HepG2 (cell line): ENCODE results near the gene TMEM217. TPM values are rescaled to one million over a fixed set of nuclear protein-coding genes. Genes with fewer than 3 reads are reported as not detected.
"Not testable (repeated sequence)": the region's sequence is repeated elsewhere in the genome, so short reads cannot be mapped to it uniquely, and the experiment has no call there.

ENCODE experiments used
- ATAC-seq: fragments of 200-7000 bp; cut with Tn5 transposase; 3 replicates; pipeline ENCODE4 v1.9.1; 2020; ENCODE audit warnings: mild to moderate bottlenecking, moderate library complexity
- BruUV-seq: library from RNA; stranded (reverse); fragments of 400-500 nt; replicated peaks from 2 replicates; lab custom pipeline; 2021; lab: Mats Ljungman, UMichigan
- CTCF ChIA-PET: fragments of 300-600 bp; formaldehyde crosslinking; extraction: SDS; loops from one replicate; lab custom pipeline; 2021; ENCODE audit warnings: low total read pairs, inconsistent platforms, low intra/inter-chr PET ratio; lab: Yijun Ruan, JAX
- POLR2A ChIA-PET: fragments of 350-600 bp; sonication (Branson Sonifier 250); formaldehyde crosslinking; loops from one replicate; lab custom pipeline; 2020; ENCODE audit warnings: antibody characterized with exemption, inconsistent platforms; lab: Yijun Ruan, JAX
- DNase-seq: peaks from one replicate; pipeline ENCODE4 v3.0.0-alpha.2; 2015; ENCODE audit warnings: low spot score
- FAIRE-seq: peaks from 3 replicates; lab custom pipeline; 2011; peaks lifted over from hg19 to GRCh38; lab: Jason Lieb, UNC
- H2AFZ ChIP-seq: one replicate; pipeline ENCODE4 v1.6.1; 2011; ENCODE audit warnings: low read length, inconsistent platforms
- H3K27ac ChIP-seq: fragments of 300-600 bp; 3 replicates; pipeline ENCODE4 v1.8.0; 2011; ENCODE audit warnings: mixed run types, mild to moderate bottlenecking, mixed read lengths, low read length, inconsistent platforms; ENCODE audit not compliant: insufficient read depth; ENCODE audit errors: extremely low read length
- H3K27me3 ChIP-seq, 2 experiments: fragments of 200-600 bp in 1 of 2; 2 replicates in 1 of 2; 3 replicates in 1 of 2; pipeline versions ENCODE4 v1.6.0 to v1.8.0; 2011; ENCODE audit warnings: low read length in 2 of 2, mild to moderate bottlenecking in 2 of 2, moderate library complexity in 2 of 2, inconsistent platforms in 1 of 2; ENCODE audit not compliant: insufficient read depth in 2 of 2, control insufficient read depth in 1 of 2
- H3K36me3 ChIP-seq, 2 experiments: fragments of 200-600 bp in 1 of 2; replicated peaks in 1 of 2; 2 replicates in 1 of 2; 3 replicates in 1 of 2; pipeline versions ENCODE4 v1.5.1 to v1.8.0; 2011; ENCODE audit warnings: low read length in 2 of 2, inconsistent platforms in 1 of 2; ENCODE audit not compliant: insufficient read depth in 2 of 2, control insufficient read depth in 1 of 2
- H3K4me1 ChIP-seq: 2 replicates; pipeline ENCODE4 v1.5.1; 2012; ENCODE audit warnings: low read length, inconsistent platforms; ENCODE audit not compliant: insufficient read depth
- H3K4me2 ChIP-seq: 2 replicates; pipeline ENCODE4 v1.6.0; 2011; ENCODE audit warnings: low read depth, low read length, inconsistent platforms
- H3K4me3 ChIP-seq, 3 experiments: fragments of 200-600 bp in 1 of 3; sonication (generic), shearing (Covaris generic) in 1 of 3; replicated peaks in 1 of 3; 2 replicates each; pipeline ENCODE4 v1.5.1; 2011 to 2016; ENCODE audit warnings: low read length in 3 of 3, inconsistent platforms in 2 of 3, low read depth in 2 of 3, mild to moderate bottlenecking in 2 of 3, control low read depth in 1 of 3, mixed read lengths in 1 of 3; ENCODE audit not compliant: insufficient read depth in 1 of 3
- H3K79me2 ChIP-seq: one replicate; pipeline ENCODE4 v1.6.1; 2011; ENCODE audit warnings: low read length, inconsistent platforms; ENCODE audit not compliant: insufficient read depth
- H3K9ac ChIP-seq: 2 replicates; pipeline ENCODE4 v1.6.0; 2011; ENCODE audit warnings: mild to moderate bottlenecking, low read depth, low read length, inconsistent platforms; ENCODE audit not compliant: insufficient read depth
- H3K9me3 ChIP-seq: 2 replicates; pipeline ENCODE4 v1.5.1; 2012; ENCODE audit warnings: mild to moderate bottlenecking, low read length
- H4K20me1 ChIP-seq: 2 replicates; pipeline ENCODE4 v1.6.0; 2011; ENCODE audit warnings: inconsistent platforms, mild to moderate bottlenecking, low read length, moderate library complexity; ENCODE audit not compliant: insufficient read depth
- ARHGAP35 ChIP-seq: sonication (generic); formaldehyde crosslinking; IDR thresholded peaks from 2 replicates; pipeline ENCODE4 v1.9.0; 2022; ENCODE audit warnings: mild to moderate bottlenecking, inconsistent platforms, moderate library complexity, missing genetic modification reagents, borderline replicate concordance
- CCDC6 ChIP-seq: sonication (generic); formaldehyde crosslinking; IDR thresholded peaks from 2 replicates; pipeline ENCODE4 v1.8.1; 2022; ENCODE audit warnings: mild to moderate bottlenecking, missing genetic modification reagents, moderate library complexity
- KDM4B ChIP-seq: sonication (generic); formaldehyde crosslinking; IDR thresholded peaks from 2 replicates; pipeline ENCODE4 v1.4.0; 2020; ENCODE audit warnings: missing genetic modification reagents
- MAF1 ChIP-seq: sonication (generic); formaldehyde crosslinking; IDR thresholded peaks from 2 replicates; pipeline ENCODE4 v1.5.0; 2020; ENCODE audit warnings: missing genetic modification reagents, borderline replicate concordance
- MZF1 ChIP-seq: sonication (generic); formaldehyde crosslinking; IDR thresholded peaks from 2 replicates; pipeline ENCODE4 v1.8.1; 2023; ENCODE audit warnings: mild to moderate bottlenecking, missing genetic modification reagents, borderline replicate concordance
- NFYC ChIP-seq: IDR thresholded peaks from 2 replicates; pipeline ENCODE4 v1.6.1; 2016; ENCODE audit warnings: missing genetic modification reagents, missing compliant biosample characterization
- REPIN1 ChIP-seq: sonication (generic); formaldehyde crosslinking; IDR thresholded peaks from 2 replicates; pipeline ENCODE4 v1.8.0; 2022; ENCODE audit warnings: missing genetic modification reagents, low read depth, mild to moderate bottlenecking, borderline replicate concordance
- RORA ChIP-seq: sonication (generic); formaldehyde crosslinking; IDR thresholded peaks from 2 replicates; pipeline ENCODE4 v1.5.0; 2020; ENCODE audit warnings: mild to moderate bottlenecking, missing genetic modification reagents, moderate library complexity
- STAT5B ChIP-seq: sonication (generic); formaldehyde crosslinking; IDR thresholded peaks from 2 replicates; pipeline ENCODE4 v1.4.0; 2020; ENCODE audit warnings: missing genetic modification reagents
- ZNF431 ChIP-seq: sonication (generic); formaldehyde crosslinking; IDR thresholded peaks from 2 replicates; pipeline ENCODE4 v1.9.0; 2022; ENCODE audit warnings: missing genetic modification reagents, low read depth, mild to moderate bottlenecking, borderline replicate concordance
- ZNF614 ChIP-seq: IDR thresholded peaks from 2 replicates; pipeline ENCODE4 v1.6.1; 2018; ENCODE audit warnings: missing biosample characterization, missing genetic modification reagents, inconsistent platforms, borderline replicate concordance
- in situ Hi-C: cut with HindIII; loops from 2 replicates; pipeline ENCODE4 v1.10.0; 2017; ENCODE audit warnings: low pct_unique_long_range_greater_than_20kb; ENCODE audit not compliant: extremely low pct_ligation_motif_present
- intact Hi-C: fragments of 100-400 bp; cut with micrococcal nuclease; formaldehyde crosslinking; loops from one replicate; pipeline ENCODE4 v1.10.0; 2022; ENCODE audit not compliant: unreplicated experiment
- polyA plus RNA-seq, 8 experiments: library from polyadenylated mRNA; depleted of rRNA in 3 of 8; stranded (reverse) in 7 of 8; unstranded in 1 of 8; fragments of >200 nt; fragmentation: Illumina TruSeq in 4 of 8; extraction: Trizol in 4 of 8; gene quantifications; 2 replicates each; pipeline versions ENCODE4 v1.2.1 to v1.2.3, GENCODE V29; 2011 to 2016; ENCODE audit warnings: low read depth in 4 of 8, missing spikeins in 1 of 8, mixed read lengths in 1 of 8; ENCODE audit not compliant: insufficient read depth in 1 of 8
- total RNA-seq, 5 experiments: library from RNA; depleted of rRNA; stranded (reverse); fragments of >200 nt; fragmentation: Illumina TruSeq; extraction: Trizol; gene quantifications; 2 replicates each; pipeline ENCODE4 v1.2.3, GENCODE V29; 2016; ENCODE audit warnings: low read depth in 1 of 5
- TF ChIP-seq, protein P1 (sequence below): sonication (generic); formaldehyde crosslinking; IDR thresholded peaks from 2 replicates; pipeline ENCODE4 v1.5.0; 2020; ENCODE audit warnings: missing genetic modification reagents, mild to moderate bottlenecking, borderline replicate concordance
- TF ChIP-seq, protein P2 (sequence below): IDR thresholded peaks from 2 replicates; pipeline ENCODE4 v1.6.1; 2016; ENCODE audit warnings: mild to moderate bottlenecking, missing biosample characterization, missing genetic modification reagents

The TMEM217 gene
- total and polyA plus RNA-seq, 2 of the 13 experiments (the other 11 are each of a cell fraction or from before 2014, with no cell fraction given): 2.3 to 3.4 TPM

DNA sequence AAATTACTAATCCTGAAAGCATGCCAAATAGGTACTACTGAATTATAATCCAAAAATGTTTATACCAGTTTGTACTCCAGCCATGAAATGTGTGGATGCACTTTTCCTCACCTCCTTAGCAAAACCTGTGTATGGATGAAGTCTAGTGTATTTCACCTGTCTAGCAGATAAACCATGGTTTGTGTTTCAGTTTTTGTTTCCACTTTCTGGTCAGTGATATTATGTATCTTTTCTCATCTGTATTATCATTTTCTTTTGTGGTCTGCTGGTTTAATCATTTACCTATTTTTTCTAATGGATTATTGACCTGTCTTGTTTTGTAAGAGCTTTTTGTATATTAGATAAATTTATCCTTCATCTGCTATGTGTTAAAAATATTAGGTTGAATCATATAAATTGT is 41.0 kb upstream of the TMEM217 start (continued):
- TF ChIP-seq, protein P1, sequence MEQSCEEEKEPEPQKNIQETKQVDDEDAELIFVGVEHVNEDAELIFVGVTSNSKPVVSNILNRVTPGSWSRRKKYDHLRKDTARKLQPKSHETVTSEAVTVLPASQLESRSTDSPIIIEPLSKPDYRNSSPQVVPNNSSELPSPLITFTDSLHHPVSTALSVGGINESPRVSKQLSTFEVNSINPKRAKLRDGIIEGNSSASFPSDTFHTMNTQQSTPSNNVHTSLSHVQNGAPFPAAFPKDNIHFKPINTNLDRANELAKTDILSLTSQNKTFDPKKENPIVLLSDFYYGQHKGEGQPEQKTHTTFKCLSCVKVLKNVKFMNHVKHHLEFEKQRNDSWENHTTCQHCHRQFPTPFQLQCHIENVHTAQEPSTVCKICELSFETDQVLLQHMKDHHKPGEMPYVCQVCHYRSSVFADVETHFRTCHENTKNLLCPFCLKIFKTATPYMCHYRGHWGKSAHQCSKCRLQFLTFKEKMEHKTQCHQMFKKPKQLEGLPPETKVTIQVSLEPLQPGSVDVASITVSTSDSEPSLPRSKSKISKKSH (CRISPR knock-in tag): no peak
- TF ChIP-seq REPIN1 (CRISPR knock-in tag) (no peak), MAF1 (CRISPR knock-in tag) (no peak), KDM4B (no peak), NFYC (CRISPR knock-in tag) (no peak), ARHGAP35 (CRISPR knock-in tag) (no peak), MZF1 (CRISPR knock-in tag) (no peak), STAT5B (CRISPR knock-in tag) (no peak), CCDC6 (CRISPR knock-in tag) (no peak), ZNF431 (CRISPR knock-in tag) (no peak), ZNF614 (CRISPR knock-in tag) (no peak), RORA (no peak)
- TF ChIP-seq, protein P2, sequence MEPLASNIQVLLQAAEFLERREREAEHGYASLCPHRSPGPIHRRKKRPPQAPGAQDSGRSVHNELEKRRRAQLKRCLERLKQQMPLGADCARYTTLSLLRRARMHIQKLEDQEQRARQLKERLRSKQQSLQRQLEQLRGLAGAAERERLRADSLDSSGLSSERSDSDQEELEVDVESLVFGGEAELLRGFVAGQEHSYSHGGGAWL (CRISPR knock-in tag): no peak

DNA sequence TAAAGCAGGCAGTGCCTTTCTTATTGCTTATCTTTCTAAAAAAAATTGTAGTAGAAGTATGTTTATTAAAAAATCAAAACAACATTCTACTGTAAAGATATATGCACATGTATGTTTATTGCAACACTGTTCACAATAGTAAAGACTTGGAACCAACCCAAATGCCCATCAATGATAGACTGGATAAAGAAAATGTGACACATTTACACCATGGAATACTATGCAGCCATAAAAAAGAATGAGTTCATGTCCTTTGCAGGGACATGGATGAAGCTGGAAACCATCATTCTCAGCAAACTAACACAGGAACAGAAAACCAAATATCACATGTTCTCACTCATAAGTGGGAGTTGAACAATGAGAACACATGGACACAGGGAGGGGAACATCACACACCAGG is 39.7 kb upstream of the TMEM217 start:
- CTCF ChIA-PET, H3K4me2 ChIP-seq, BruUV-seq, FAIRE-seq, in situ Hi-C loops, H2AFZ ChIP-seq, H3K27me3 ChIP-seq, H3K27ac ChIP-seq, H3K9me3 ChIP-seq, POLR2A ChIA-PET, intact Hi-C loops, H4K20me1 ChIP-seq, H3K4me3 ChIP-seq, ATAC-seq, H3K4me1 ChIP-seq, DNase-seq, H3K9ac ChIP-seq, H3K79me2 ChIP-seq: not testable (repeated sequence)
- H3K36me3 ChIP-seq: peaks cover 10 to 42% of the 10 kb centered on the region in 2 experiments; a peak in 4 of 5 replicates
